Muscle layer of duodenum (tissue), 2 donors: ENCODE results near the gene KANSL1.

Experiments
- H3K27ac ChIP-seq: one replicate; pipeline ENCODE4 v1.7.0; 2013; ENCODE audit warnings: mild to moderate bottlenecking, low read length
- H3K27me3 ChIP-seq: one replicate; pipeline ENCODE4 v1.7.0; 2013; ENCODE audit warnings: low read depth, mild to moderate bottlenecking, control low read depth, low read length
- H3K36me3 ChIP-seq, 2 donors: one replicate each; pipeline ENCODE4 v1.7.0; 2013; ENCODE audit warnings: low read length in 2 of 2, control low read depth in 1 of 2, mild to moderate bottlenecking in 1 of 2; ENCODE audit not compliant: insufficient read depth in 2 of 2, control insufficient read depth in 1 of 2
- H3K4me1 ChIP-seq, 2 donors: one replicate each; pipeline ENCODE4 v1.7.0; 2013; ENCODE audit warnings: low read length in 2 of 2, mild to moderate bottlenecking in 2 of 2, control low read depth in 1 of 2, moderate library complexity in 1 of 2; ENCODE audit not compliant: insufficient read depth in 2 of 2, control insufficient read depth in 1 of 2
- H3K4me3 ChIP-seq, 2 donors: one replicate each; pipeline ENCODE4 v1.7.0; 2013; ENCODE audit warnings: low read length in 2 of 2, low read depth in 1 of 2, mild to moderate bottlenecking in 1 of 2
- H3K9me3 ChIP-seq, 2 donors: one replicate each; pipeline ENCODE4 v1.7.0; 2013; ENCODE audit warnings: low read length in 2 of 2, control low read depth in 1 of 2, mild to moderate bottlenecking in 1 of 2; ENCODE audit not compliant: control insufficient read depth in 1 of 2
- donor health status: healthy.

The KANSL1 gene

DNA sequence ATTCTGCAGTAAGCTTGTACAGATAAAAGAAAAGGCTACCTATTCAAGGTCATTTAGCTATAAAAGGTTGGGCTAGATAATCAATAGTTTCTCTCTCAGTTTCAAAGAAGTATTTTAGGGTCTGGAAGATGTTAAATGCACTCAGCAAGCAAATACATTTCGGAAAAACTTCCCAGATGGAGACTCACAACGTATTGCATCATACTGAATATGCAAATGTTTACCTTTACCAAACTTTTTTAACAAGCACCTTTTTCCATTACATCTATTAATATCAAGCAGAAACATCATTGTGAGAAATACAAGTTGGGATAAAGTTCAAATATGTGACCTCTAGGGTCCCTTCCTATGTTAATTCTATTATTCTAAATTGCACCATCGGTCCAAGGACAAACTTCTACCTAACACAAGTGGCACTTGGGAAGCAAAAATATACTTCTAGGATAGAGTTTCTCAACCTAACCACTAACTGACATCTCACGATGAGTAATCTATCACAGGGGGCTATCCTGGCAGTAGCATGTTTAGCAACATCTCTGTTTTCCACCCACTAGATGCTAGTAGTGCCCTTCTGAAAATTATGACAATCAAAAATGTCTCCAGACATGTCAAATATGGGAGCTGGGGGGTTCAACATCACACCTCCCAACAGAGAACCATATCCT lies 14.5 kb downstream of the KANSL1 start:
- Histone ChIP-seq H3K36me3 (no peaks in the 10 kb centered on the region), H3K4me3 (no peak overlapping the region), H3K27ac (no peak overlapping the region), H3K27me3 (no peaks in the 10 kb centered on the region), H3K9me3 (no peaks in the 10 kb centered on the region), H3K4me1 (peaks cover 30 to 74% of the 10 kb centered on the region in 2 donors)

- H3K27ac ChIP-seq: no peak overlapping the region
- H3K9me3 ChIP-seq: no peaks in the 10 kb centered on the region
- H3K27me3 ChIP-seq: no peaks in the 10 kb centered on the region
- H3K4me3 ChIP-seq: no peak overlapping the region
- H3K4me1 ChIP-seq: peaks cover 23 to 74% of the 10 kb centered on the region in 2 donors
- H3K36me3 ChIP-seq: peaks cover 0 to 1% of the 10 kb centered on the region in 2 donors
Observed at GRCh38 chr17:46176975-46177374, 16.3 kb downstream of the KANSL1 start.

GRCh38 chr17:46175891-46176290 lies 17.3 kb downstream of the KANSL1 start:
- H3K4me1 ChIP-seq: peaks cover 21 to 81% of the 10 kb centered on the region in 2 donors
- peaks cover 10 to 12% of the 10 kb centered on the region in 2 donors for H3K36me3 ChIP-seq
- H3K27me3 ChIP-seq: no peaks in the 10 kb centered on the region
- no peaks in the 10 kb centered on the region for H3K9me3 ChIP-seq
- H3K4me3 ChIP-seq: no peak overlapping the region
- no peak overlapping the region for H3K27ac ChIP-seq

GRCh38 chr17:46173153-46173552 lies 20.1 kb downstream of the KANSL1 start:
- Histone ChIP-seq H3K4me3 (no peak overlapping the region), H3K9me3 (no peaks in the 10 kb centered on the region), H3K4me1 (peaks cover 9 to 78% of the 10 kb centered on the region in 2 donors), H3K27ac (no peak overlapping the region), H3K36me3 (peaks cover 19 to 26% of the 10 kb centered on the region in 2 donors), H3K27me3 (no peaks in the 10 kb centered on the region)

DNA sequence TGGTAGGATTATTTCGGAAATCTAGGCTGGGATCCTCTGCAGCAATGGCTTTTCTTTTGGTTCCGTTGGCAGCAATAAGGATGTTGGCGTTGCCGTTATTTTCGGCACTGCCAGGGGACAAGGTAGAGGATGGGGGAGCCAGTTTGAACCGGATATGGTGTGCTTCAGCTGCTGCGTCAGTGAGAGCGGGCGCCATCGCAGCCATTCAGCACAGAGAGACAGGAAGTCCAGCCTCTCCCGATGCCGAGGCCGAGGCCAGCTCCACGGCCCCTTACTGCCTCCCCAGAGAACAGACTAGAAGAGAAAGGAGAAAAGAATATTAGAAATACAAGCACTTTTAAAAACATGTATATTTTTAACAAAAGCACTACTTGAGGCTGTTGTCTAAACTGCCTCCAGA lies 21.3 kb downstream of the KANSL1 start:
- Histone ChIP-seq H3K36me3 (peaks cover 19 to 26% of the 10 kb centered on the region in 2 donors), H3K9me3 (no peaks in the 10 kb centered on the region), H3K4me3 (no peak overlapping the region), H3K27ac (no peak overlapping the region), H3K27me3 (no peaks in the 10 kb centered on the region), H3K4me1 (peaks cover 4 to 78% of the 10 kb centered on the region in 2 donors)

- no peaks in the 10 kb centered on the region for H3K27me3 ChIP-seq
- H3K36me3 ChIP-seq: peaks cover 19 to 26% of the 10 kb centered on the region in 2 donors
- H3K9me3 ChIP-seq: no peaks in the 10 kb centered on the region
- peaks cover 7 to 76% of the 10 kb centered on the region in 2 donors for H3K4me1 ChIP-seq
- H3K27ac ChIP-seq: no peak overlapping the region
- no peak overlapping the region for H3K4me3 ChIP-seq
Observed at GRCh38 chr17:46170639-46171429, 22.4 kb downstream of the KANSL1 start.

GRCh38 chr17:46169913-46170638 lies 23.2 kb downstream of the KANSL1 start:
- Histone ChIP-seq H3K27me3 (no peaks in the 10 kb centered on the region), H3K9me3 (no peaks in the 10 kb centered on the region), H3K27ac (no peak overlapping the region), H3K4me1 (peaks cover 7 to 69% of the 10 kb centered on the region in 2 donors), H3K4me3 (no peak overlapping the region), H3K36me3 (peaks cover 19 to 26% of the 10 kb centered on the region in 2 donors)

GRCh38 chr17:46167826-46168569 lies 25.2 kb downstream of the KANSL1 start:
- peaks cover 22 to 70% of the 10 kb centered on the region in 2 donors for H3K4me1 ChIP-seq
- no peak overlapping the region for H3K4me3 ChIP-seq
- no peaks in the 10 kb centered on the region for H3K27me3 ChIP-seq
- no peak overlapping the region for H3K27ac ChIP-seq
- no peaks in the 10 kb centered on the region for H3K9me3 ChIP-seq
- H3K36me3 ChIP-seq: peaks cover 19 to 26% of the 10 kb centered on the region in 2 donors

- Histone ChIP-seq H3K4me3 (no peak overlapping the region), H3K36me3 (peaks cover 19 to 26% of the 10 kb centered on the region in 2 donors), H3K9me3 (no peaks in the 10 kb centered on the region), H3K4me1 (peaks cover 26 to 72% of the 10 kb centered on the region in 2 donors), H3K27ac (no peak overlapping the region), H3K27me3 (no peaks in the 10 kb centered on the region)
Observed at GRCh38 chr17:46167267-46167666, 26.0 kb downstream of the KANSL1 start.

DNA sequence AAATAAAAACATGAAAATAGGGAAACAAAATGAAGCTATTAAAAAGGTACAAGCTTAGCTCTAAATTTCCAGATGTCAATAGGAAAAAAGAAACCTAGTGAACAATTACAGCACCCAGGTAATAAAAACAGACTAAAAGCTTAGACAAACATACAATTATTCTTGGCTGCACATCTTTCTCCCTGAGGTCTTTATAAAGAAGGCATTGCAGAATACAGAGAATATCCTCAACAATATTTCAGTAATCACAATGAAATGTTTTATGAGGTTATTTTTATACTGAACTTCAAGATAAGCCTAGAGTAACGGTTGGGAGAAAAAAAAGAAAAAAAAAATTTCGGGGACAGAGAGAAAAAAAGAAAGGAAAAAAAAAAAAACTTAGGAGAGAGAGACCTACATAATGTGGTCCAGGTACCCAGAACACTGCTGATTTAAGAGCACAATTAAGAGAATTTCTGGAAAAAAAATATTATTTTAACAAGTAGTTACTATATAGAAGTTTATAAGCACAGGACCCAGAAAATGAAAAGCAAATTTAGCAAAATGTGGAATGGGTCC lies 26.5 kb downstream of the KANSL1 start:
- Histone ChIP-seq H3K4me1 (peaks cover 26 to 69% of the 10 kb centered on the region in 2 donors), H3K9me3 (no peaks in the 10 kb centered on the region), H3K4me3 (peak overlapping the region in 1 of 2 donors; percentile 16), H3K27ac (no peak overlapping the region), H3K36me3 (peaks cover 18 to 23% of the 10 kb centered on the region in 2 donors), H3K27me3 (no peaks in the 10 kb centered on the region)
